Erythroblast (primary cell): Measurements from ENCODE around the gene CRYBA4.
A peak's percentile ranks its signal among the peaks of the same experiment; 100 is the strongest.

Source experiments
- DNase-seq, 2 experiments: peaks; one replicate each; lab custom pipeline; 2025; lab: John Stamatoyannopoulos, UW
- GATA1 ChIP-seq: IDR thresholded peaks from 2 replicates; pipeline ENCODE4 v1.6.1; 2011; ENCODE audit warnings: low read depth, mild to moderate bottlenecking, control low read depth, low read length, moderate library complexity
- POLR2A ChIP-seq: IDR thresholded peaks from 2 replicates; pipeline ENCODE4 v1.6.1; 2011; ENCODE audit warnings: mild to moderate bottlenecking, low read length

Gene CRYBA4

GRCh38 chr22:26648528-26649388 lies 27.0 kb downstream of the CRYBA4 start:
- TF ChIP-seq POLR2A = no peak
- TF ChIP-seq GATA1 = no peak
- no peak for DNase-seq

- no peak for DNase-seq
- no peak for TF ChIP-seq GATA1
- no peak for TF ChIP-seq POLR2A
These were observed 29.1 kb downstream of the CRYBA4 start for GRCh38 chr22:26650722-26651421.

- no peak for TF ChIP-seq GATA1
- TF ChIP-seq POLR2A = no peak
- no peak for DNase-seq
These were observed 30.1 kb downstream of the CRYBA4 start for GRCh38 chr22:26651815-26652214.

GRCh38 chr22:26656891-26657851 lies 35.4 kb downstream of the CRYBA4 start, which contains the start of gene MIAT:
Gene MIAT, plus strand, starts transcription at chr22:26657588.
- peak; percentile 70 to 76 for DNase-seq
- TF ChIP-seq GATA1 (no peak), POLR2A (no peak)

GRCh38 chr22:26658161-26658560 lies 36.4 kb downstream of the CRYBA4 start:
- peak; percentile 54 to 59 for DNase-seq
- TF ChIP-seq POLR2A = no peak
- TF ChIP-seq GATA1 = no peak

GRCh38 chr22:26658671-26659478 lies 37.1 kb downstream of the CRYBA4 start:
- TF ChIP-seq POLR2A (no peak), GATA1 (no peak)
- peak; percentile 91 to 95 for DNase-seq

- TF ChIP-seq GATA1 = no peak
- TF ChIP-seq POLR2A = no peak
- no peak for DNase-seq
These were observed 38.6 kb downstream of the CRYBA4 start for GRCh38 chr22:26660356-26660755.

GRCh38 chr22:26660961-26661578 lies 39.3 kb downstream of the CRYBA4 start:
- TF ChIP-seq GATA1 = no peak

GRCh38 chr22:26662160-26662559 lies 40.4 kb downstream of the CRYBA4 start:
- DNase-seq = no peak
- TF ChIP-seq POLR2A (no peak), GATA1 (no peak)

More at GRCh38 chr22:26660961-26661578, 39.3 kb downstream of the CRYBA4 start:
- no peak for DNase-seq

GRCh38 chr22:26663374-26663923 lies 41.7 kb downstream of the CRYBA4 start:
- DNase-seq = no peak

GRCh38 chr22:26665813-26666231 lies 44.1 kb downstream of the CRYBA4 start:
- no peak for DNase-seq
- no peak for TF ChIP-seq POLR2A
- TF ChIP-seq GATA1 = no peak

More at GRCh38 chr22:26663374-26663923, 41.7 kb downstream of the CRYBA4 start:
- TF ChIP-seq POLR2A (no peak), GATA1 (no peak)

- no peak for DNase-seq
- TF ChIP-seq POLR2A = no peak
- TF ChIP-seq GATA1 = no peak
These were observed 45.4 kb downstream of the CRYBA4 start for GRCh38 chr22:26667140-26667539.
